Measurements from ENCODE around the gene USP32. TPM values are rescaled to one million over a fixed set of nuclear protein-coding genes. Genes with fewer than 3 reads are reported as not detected.

The USP32 gene
- polyA plus RNA-seq, 1 experiment: 40.7 TPM

DNA sequence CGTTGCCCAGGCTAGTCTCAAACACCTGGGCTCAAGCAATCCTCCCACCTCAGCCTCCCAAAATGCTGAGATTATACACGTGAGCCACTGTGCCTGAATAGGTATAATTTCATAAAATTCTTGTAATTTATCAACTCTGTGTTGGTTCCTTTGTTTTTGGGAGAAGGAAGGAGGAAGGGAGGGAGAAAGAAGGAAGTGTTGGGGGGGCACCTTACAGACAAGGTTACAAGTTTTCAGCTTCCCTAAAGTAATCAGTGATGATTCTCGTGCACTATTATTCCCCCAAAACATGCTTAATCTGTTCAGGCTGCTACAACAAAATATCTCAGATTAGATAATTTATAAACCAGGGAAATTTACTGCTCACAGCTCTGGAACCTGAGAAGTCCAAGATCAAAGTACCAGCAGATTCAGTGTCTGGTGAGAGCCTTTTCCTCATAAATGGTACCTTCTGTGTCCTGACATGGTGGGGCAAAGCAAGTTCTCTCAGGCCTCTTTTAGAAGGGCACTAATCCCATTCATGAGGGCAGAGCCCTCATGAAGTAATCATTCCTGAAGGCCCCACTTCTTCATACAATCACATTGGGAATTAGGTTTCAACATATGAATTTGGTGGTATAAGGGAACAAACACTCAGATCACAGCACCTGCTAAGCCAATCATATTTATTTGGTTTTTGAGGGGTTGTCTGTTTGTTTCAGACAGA lies 28.1 kb downstream of the USP32 start:
- ChIA-PET POLR2A (no interaction called here), CTCF (interaction anchor here (0.6 kb wide), 1 partner anchor 50 kb away, joined by 15 read pairs; no protein-coding TSS in a partner anchor)
- H3K9me3 ChIP-seq (ENCODE audit: control insufficient read depth, insufficient read depth, low read length): no peaks in the 10 kb centered on the region
- DNase-seq (ENCODE audit: low read depth, low spot score): no peak
- H3K27me3 ChIP-seq (ENCODE audit: control insufficient read depth, insufficient read depth, low read length): no peaks in the 10 kb centered on the region
- no peak overlapping the region for H3K4me3 ChIP-seq (ENCODE audit: low read depth, low read length)
- TF ChIP-seq, protein P1, sequence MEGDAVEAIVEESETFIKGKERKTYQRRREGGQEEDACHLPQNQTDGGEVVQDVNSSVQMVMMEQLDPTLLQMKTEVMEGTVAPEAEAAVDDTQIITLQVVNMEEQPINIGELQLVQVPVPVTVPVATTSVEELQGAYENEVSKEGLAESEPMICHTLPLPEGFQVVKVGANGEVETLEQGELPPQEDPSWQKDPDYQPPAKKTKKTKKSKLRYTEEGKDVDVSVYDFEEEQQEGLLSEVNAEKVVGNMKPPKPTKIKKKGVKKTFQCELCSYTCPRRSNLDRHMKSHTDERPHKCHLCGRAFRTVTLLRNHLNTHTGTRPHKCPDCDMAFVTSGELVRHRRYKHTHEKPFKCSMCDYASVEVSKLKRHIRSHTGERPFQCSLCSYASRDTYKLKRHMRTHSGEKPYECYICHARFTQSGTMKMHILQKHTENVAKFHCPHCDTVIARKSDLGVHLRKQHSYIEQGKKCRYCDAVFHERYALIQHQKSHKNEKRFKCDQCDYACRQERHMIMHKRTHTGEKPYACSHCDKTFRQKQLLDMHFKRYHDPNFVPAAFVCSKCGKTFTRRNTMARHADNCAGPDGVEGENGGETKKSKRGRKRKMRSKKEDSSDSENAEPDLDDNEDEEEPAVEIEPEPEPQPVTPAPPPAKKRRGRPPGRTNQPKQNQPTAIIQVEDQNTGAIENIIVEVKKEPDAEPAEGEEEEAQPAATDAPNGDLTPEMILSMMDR (IDR thresholded peaks at IDR 0.05; ENCODE audit: low read depth, low read length): no peak
- H3K27ac ChIP-seq (ENCODE audit: low read depth, low read length): no peak overlapping the region

DNA sequence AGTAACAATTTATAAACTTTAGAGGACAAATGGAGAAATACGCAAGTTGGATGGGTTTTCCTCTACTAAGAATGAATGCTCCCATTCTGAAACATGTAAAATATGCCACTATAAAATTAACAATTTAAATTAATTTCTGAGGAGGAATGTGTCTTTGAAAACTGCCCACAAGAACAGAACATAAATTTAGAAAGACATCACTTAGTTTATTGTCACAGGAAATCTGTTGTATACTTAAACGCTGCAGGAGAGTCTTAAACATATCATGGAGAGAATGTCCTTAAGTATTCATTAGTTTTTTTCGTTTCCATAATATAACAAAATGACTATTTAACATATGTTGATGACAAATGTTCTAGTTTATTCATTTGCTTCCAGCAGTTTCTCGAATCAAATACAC lies 29.6 kb downstream of the USP32 start:
- ChIA-PET CTCF (interaction anchor here (1.0 kb wide), 1 partner anchor 131 kb away, joined by 3 read pairs; no protein-coding TSS in a partner anchor), POLR2A (interaction anchor here (0.5 to 0.6 kb wide), 2 partner anchors 44 to 231 kb away, joined by 3 to 6 read pairs; no protein-coding TSS in a partner anchor)
- no peak for DNase-seq (ENCODE audit: low read depth, low spot score)
- H3K4me3 ChIP-seq (ENCODE audit: low read depth, low read length): no peak overlapping the region
- H3K27ac ChIP-seq (ENCODE audit: low read depth, low read length): no peak overlapping the region
- H3K9me3 ChIP-seq (ENCODE audit: control insufficient read depth, insufficient read depth, low read length): no peaks in the 10 kb centered on the region
- H3K27me3 ChIP-seq (ENCODE audit: control insufficient read depth, insufficient read depth, low read length): no peaks in the 10 kb centered on the region
- TF ChIP-seq, protein P1 (IDR thresholded peaks at IDR 0.05; ENCODE audit: low read depth, low read length): no peak

DNA sequence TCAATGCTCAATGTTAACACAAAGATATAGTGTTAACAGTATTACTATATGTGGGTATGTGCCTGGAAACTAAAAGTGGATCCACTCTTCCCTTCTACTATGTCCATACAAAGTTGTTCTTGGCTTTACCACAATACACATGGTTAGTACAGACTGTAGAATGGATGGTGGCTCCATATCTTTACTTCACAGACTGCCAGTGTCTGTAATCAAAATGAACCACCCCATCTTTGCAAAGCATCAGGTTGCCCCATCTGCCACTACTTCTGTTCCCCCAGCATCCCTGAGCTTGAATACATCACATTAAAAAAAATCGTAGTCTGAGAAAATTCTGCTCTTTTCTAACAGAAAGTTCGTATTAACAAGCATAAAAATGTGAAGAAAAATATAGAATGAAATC lies 30.0 kb downstream of the USP32 start:
- TF ChIP-seq, protein P1 (IDR thresholded peaks at IDR 0.05; ENCODE audit: low read depth, low read length): no peak
- H3K27ac ChIP-seq (ENCODE audit: low read depth, low read length): no peak overlapping the region

DNA sequence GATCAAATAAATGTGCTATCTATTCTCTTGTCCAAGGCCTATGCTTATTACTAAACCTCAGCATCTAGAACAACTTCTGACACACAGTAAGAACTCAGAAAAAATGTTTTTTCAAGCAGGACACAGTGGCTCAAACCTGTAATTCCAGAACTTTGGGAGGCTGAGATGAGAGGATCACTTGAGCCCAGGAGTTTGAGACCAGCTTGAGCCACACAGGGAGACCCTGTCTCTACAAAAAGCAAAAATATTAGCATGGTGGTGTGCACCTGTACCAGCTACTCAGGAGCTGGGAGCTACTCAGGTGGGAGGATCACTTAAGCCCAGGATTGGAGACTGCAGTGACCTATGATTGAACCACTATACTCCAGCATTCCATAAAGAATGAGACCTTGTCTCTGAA lies 32.5 kb downstream of the USP32 start:
- no peak for DNase-seq (ENCODE audit: low read depth, low spot score)
- no peak overlapping the region for H3K27ac ChIP-seq (ENCODE audit: low read depth, low read length)
- TF ChIP-seq, protein P1 (IDR thresholded peaks at IDR 0.05; ENCODE audit: low read depth, low read length): no peak
- no peaks in the 10 kb centered on the region for H3K27me3 ChIP-seq (ENCODE audit: control insufficient read depth, insufficient read depth, low read length)
- ChIA-PET CTCF (no interaction called here), POLR2A (no interaction called here)
- no peaks in the 10 kb centered on the region for H3K9me3 ChIP-seq (ENCODE audit: control insufficient read depth, insufficient read depth, low read length)
- no peak overlapping the region for H3K4me3 ChIP-seq (ENCODE audit: low read depth, low read length)

More for the DNA sequence above, 30.0 kb downstream of the USP32 start:
- POLR2A ChIA-PET: interaction anchor here (0.5 to 0.6 kb wide), 2 partner anchors 44 to 230 kb away, joined by 3 to 6 read pairs; no protein-coding TSS in a partner anchor
- Histone ChIP-seq H3K4me3 (ENCODE audit: low read depth, low read length) (no peak overlapping the region), H3K9me3 (ENCODE audit: control insufficient read depth, insufficient read depth, low read length) (no peaks in the 10 kb centered on the region), H3K27me3 (ENCODE audit: control insufficient read depth, insufficient read depth, low read length) (no peaks in the 10 kb centered on the region)
- CTCF ChIA-PET: interaction anchor here (1.0 kb wide), 1 partner anchor 131 kb away, joined by 3 read pairs; no protein-coding TSS in a partner anchor
- DNase-seq (ENCODE audit: low read depth, low spot score): no peak

DNA sequence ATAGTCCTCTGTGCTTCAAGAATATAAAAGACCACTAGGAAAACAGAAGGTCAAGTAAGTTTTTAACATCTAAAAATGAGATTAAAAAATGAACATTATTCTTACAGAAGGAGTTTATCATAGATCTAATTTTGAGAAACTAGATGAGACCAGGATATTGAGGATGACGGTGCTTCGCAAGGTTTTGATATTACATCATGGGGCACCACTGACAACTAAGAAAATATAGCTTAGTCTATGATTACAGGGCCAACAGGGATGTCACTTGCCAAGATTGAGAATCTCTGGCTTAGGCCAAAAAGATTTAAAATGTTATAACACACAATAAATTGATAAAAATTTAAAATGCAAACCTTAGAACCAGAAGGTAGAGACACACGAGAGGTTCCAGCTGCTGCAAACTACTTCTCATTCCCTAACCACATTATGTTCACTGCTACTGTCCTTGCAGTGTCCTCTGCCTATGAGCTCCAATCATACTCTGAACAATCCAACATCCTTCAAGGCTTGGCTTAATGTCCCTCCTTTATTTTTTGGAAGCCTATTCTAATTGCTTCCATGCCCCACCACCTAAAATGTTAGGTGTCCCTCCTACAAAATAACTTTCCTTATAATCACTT lies 33.2 kb downstream of the USP32 start:
- Histone ChIP-seq H3K27me3 (ENCODE audit: control insufficient read depth, insufficient read depth, low read length) (no peaks in the 10 kb centered on the region), H3K27ac (ENCODE audit: low read depth, low read length) (no peak overlapping the region), H3K9me3 (ENCODE audit: control insufficient read depth, insufficient read depth, low read length) (no peaks in the 10 kb centered on the region), H3K4me3 (ENCODE audit: low read depth, low read length) (no peak overlapping the region)
- TF ChIP-seq, protein P1 (IDR thresholded peaks at IDR 0.05; ENCODE audit: low read depth, low read length): no peak
- DNase-seq (ENCODE audit: low read depth, low spot score): no peak
- ChIA-PET POLR2A (interaction anchor here (0.6 kb wide), 1 partner anchor 33 kb away, joined by 5 read pairs; the partner anchor contains the start of gene USP32), CTCF (no interaction called here)

All from AG04450 (cell line).